ENCODE measurements around the gene UBAP2.

- TF ChIP-seq CTCF (optimal IDR thresholded peaks at IDR 0.05 in 1 of 3, IDR thresholded peaks at IDR 0.05 in 1 of 3, conservative IDR thresholded peaks at IDR 0.05 in 1 of 3; ENCODE audit: extremely low read depth in 1 of 3, insufficient read depth in 2 of 3, low read length in 3 of 3) (no peak), EZH2 (IDR thresholded peaks at IDR 0.05; ENCODE audit: low read length) (no peak)
Measured at GRCh38 chr9:33956544-33956943, 92.1 kb downstream of the UBAP2 start.
